HepG2 (cell line): Measurements from ENCODE around the gene FITM1. TPM values are rescaled to one million over a fixed set of nuclear protein-coding genes. Genes with fewer than 3 reads are reported as not detected.

ENCODE experiments used
- CHD2 ChIP-seq: IDR thresholded peaks from 2 replicates; pipeline ENCODE4 v1.6.1; 2011; ENCODE audit warnings: low read depth, low read length, improper control_type of control experiment
- EZH2 ChIP-seq: conservative IDR thresholded peaks from 2 replicates; pipeline ENCODE4 v1.6.1; 2012; ENCODE audit warnings: mild to moderate bottlenecking, low read depth, low read length, moderate library complexity
- GFI1 ChIP-seq: sonication (generic); formaldehyde crosslinking; IDR thresholded peaks from 2 replicates; pipeline ENCODE4 v1.5.0; 2020; ENCODE audit warnings: missing genetic modification reagents, mild to moderate bottlenecking, borderline replicate concordance
- HMG20A ChIP-seq: IDR thresholded peaks from 2 replicates; pipeline ENCODE4 v1.6.1; 2016; ENCODE audit warnings: borderline replicate concordance
- HNRNPL ChIP-seq: fragments of 200-400 bp; formaldehyde crosslinking; IDR thresholded peaks from 2 replicates; pipeline ENCODE4 v1.6.1; 2017; ENCODE audit warnings: mild to moderate bottlenecking, low read depth, low read length
- JARID2 ChIP-seq: sonication (generic); formaldehyde crosslinking; IDR thresholded peaks from 2 replicates; pipeline ENCODE4 v1.8.1; 2023; ENCODE audit warnings: missing genetic modification reagents, inconsistent platforms; ENCODE audit not compliant: insufficient replicate concordance
- MAX ChIP-seq: IDR thresholded peaks from 2 replicates; pipeline ENCODE4 v1.6.1; 2012; ENCODE audit warnings: inconsistent platforms
- MYNN ChIP-seq: sonication (generic); formaldehyde crosslinking; IDR thresholded peaks from 2 replicates; pipeline ENCODE4 v1.4.0; 2020; ENCODE audit warnings: mild to moderate bottlenecking, low read depth, missing genetic modification reagents
- NFE2 ChIP-seq: sonication (generic); formaldehyde crosslinking; IDR thresholded peaks from 2 replicates; pipeline ENCODE4 v1.4.0; 2020; ENCODE audit warnings: missing genetic modification reagents
- NR0B2 ChIP-seq: sonication (generic); formaldehyde crosslinking; IDR thresholded peaks from 2 replicates; pipeline ENCODE4 v1.4.0; 2020; ENCODE audit warnings: mild to moderate bottlenecking, missing genetic modification reagents
- RELA ChIP-seq: sonication (generic); formaldehyde crosslinking; IDR thresholded peaks from 2 replicates; pipeline ENCODE4 v1.4.0; 2020; ENCODE audit warnings: missing genetic modification reagents
- RFX3 ChIP-seq: IDR thresholded peaks from 2 replicates; pipeline ENCODE4 v1.6.1; 2016; ENCODE audit warnings: missing biosample characterization, missing genetic modification reagents
- SNAPC5 ChIP-seq: sonication (generic); formaldehyde crosslinking; IDR thresholded peaks from 2 replicates; pipeline ENCODE4 v1.8.1; 2023; ENCODE audit warnings: mild to moderate bottlenecking, missing genetic modification reagents, borderline replicate concordance
- SNRNP70 ChIP-seq: fragments of 200-400 bp; formaldehyde crosslinking; IDR thresholded peaks from 2 replicates; pipeline ENCODE4 v1.6.1; 2017; ENCODE audit warnings: mild to moderate bottlenecking, low read depth, low read length, moderate library complexity
- TBL1XR1 ChIP-seq: fragments of 150-350 bp; IDR thresholded peaks from 2 replicates; pipeline ENCODE4 v1.6.1; 2014; ENCODE audit warnings: borderline replicate concordance, low read length; ENCODE audit not compliant: partially characterized antibody
- TOE1 ChIP-seq: sonication (generic); formaldehyde crosslinking; IDR thresholded peaks from 2 replicates; pipeline ENCODE4 v1.4.0; 2020; ENCODE audit warnings: mild to moderate bottlenecking, missing genetic modification reagents
- ZBTB20 ChIP-seq: sonication (generic); formaldehyde crosslinking; IDR thresholded peaks from 2 replicates; pipeline ENCODE4 v1.8.1; 2023; ENCODE audit warnings: missing genetic modification reagents, low read depth, mild to moderate bottlenecking, borderline replicate concordance
- ZMAT3 ChIP-seq: sonication (generic); formaldehyde crosslinking; conservative IDR thresholded peaks from 2 replicates; pipeline ENCODE4 v1.7.0; 2021; ENCODE audit warnings: missing genetic modification reagents
- ZMYM2 ChIP-seq: sonication (generic); formaldehyde crosslinking; IDR thresholded peaks from 2 replicates; pipeline ENCODE4 v1.8.0; 2022; ENCODE audit warnings: mild to moderate bottlenecking, missing genetic modification reagents
- ZNF235 ChIP-seq: sonication (generic); formaldehyde crosslinking; IDR thresholded peaks from 2 replicates; pipeline ENCODE4 v1.8.1; 2023; ENCODE audit warnings: mild to moderate bottlenecking, missing genetic modification reagents, borderline replicate concordance
- ZNF44 ChIP-seq: sonication (generic); formaldehyde crosslinking; IDR thresholded peaks from 2 replicates; pipeline ENCODE4 v1.5.1; 2020; ENCODE audit warnings: mild to moderate bottlenecking, missing genetic modification reagents
- ZNF552 ChIP-seq: sonication (generic); formaldehyde crosslinking; IDR thresholded peaks from 2 replicates; pipeline ENCODE4 v1.9.0; 2022; ENCODE audit warnings: missing genetic modification reagents, mild to moderate bottlenecking, borderline replicate concordance
- ZNF577 ChIP-seq: sonication (generic); formaldehyde crosslinking; IDR thresholded peaks from 2 replicates; pipeline ENCODE4 v1.4.0; 2020; ENCODE audit warnings: mild to moderate bottlenecking, low read depth, missing genetic modification reagents, borderline replicate concordance
- ZNF616 ChIP-seq: sonication (generic); formaldehyde crosslinking; IDR thresholded peaks from 2 replicates; pipeline ENCODE4 v1.5.0; 2020; ENCODE audit warnings: low read depth, mild to moderate bottlenecking, missing genetic modification reagents
- ZNF660 ChIP-seq: sonication (generic); formaldehyde crosslinking; IDR thresholded peaks from 2 replicates; pipeline ENCODE4 v1.5.1; 2020; ENCODE audit warnings: mild to moderate bottlenecking, low read depth, missing genetic modification reagents, borderline replicate concordance
- ZNF703 ChIP-seq: sonication (generic); formaldehyde crosslinking; IDR thresholded peaks from 2 replicates; pipeline ENCODE4 v1.5.1; 2020; ENCODE audit warnings: missing genetic modification reagents, mild to moderate bottlenecking, moderate library complexity, borderline replicate concordance
- ZNF75D ChIP-seq: sonication (generic); formaldehyde crosslinking; IDR thresholded peaks from 2 replicates; pipeline ENCODE4 v1.8.1; 2023; ENCODE audit warnings: missing genetic modification reagents, mild to moderate bottlenecking, borderline replicate concordance
- ZNF879 ChIP-seq: sonication (generic); formaldehyde crosslinking; IDR thresholded peaks from 2 replicates; pipeline ENCODE4 v1.8.1; 2023; ENCODE audit warnings: missing genetic modification reagents
- ZSCAN21 ChIP-seq: sonication (generic); formaldehyde crosslinking; IDR thresholded peaks from 2 replicates; pipeline ENCODE4 v1.8.0; 2022; ENCODE audit warnings: mild to moderate bottlenecking, missing genetic modification reagents, moderate library complexity, borderline replicate concordance
- polyA plus RNA-seq, 8 experiments: library from polyadenylated mRNA; depleted of rRNA in 3 of 8; stranded (reverse) in 7 of 8; unstranded in 1 of 8; fragments of >200 nt; fragmentation: Illumina TruSeq in 4 of 8; extraction: Trizol in 4 of 8; gene quantifications; 2 replicates each; pipeline versions ENCODE4 v1.2.1 to v1.2.3, GENCODE V29; 2011 to 2016; ENCODE audit warnings: low read depth in 4 of 8, missing spikeins in 1 of 8, mixed read lengths in 1 of 8; ENCODE audit not compliant: insufficient read depth in 1 of 8
- total RNA-seq, 5 experiments: library from RNA; depleted of rRNA; stranded (reverse); fragments of >200 nt; fragmentation: Illumina TruSeq; extraction: Trizol; gene quantifications; 2 replicates each; pipeline ENCODE4 v1.2.3, GENCODE V29; 2016; ENCODE audit warnings: low read depth in 1 of 5

The FITM1 gene
- total and polyA plus RNA-seq, 2 of the 13 experiments (the other 11 are each of a cell fraction or from before 2014, with no cell fraction given) = 2.7 to 5.8 TPM

GRCh38 chr14:24095271-24096068, 35.0 kb upstream of the FITM1 start (continued):
- TF ChIP-seq ZNF235 (CRISPR knock-in tag) = peak; percentile 97; the same call in 1 of the 2 replicates
- TF ChIP-seq JARID2 = peak; percentile 20
- no peak for TF ChIP-seq GFI1 (CRISPR knock-in tag)
- peak; percentile 85 for TF ChIP-seq TBL1XR1
- peak; percentile 96 for TF ChIP-seq RELA (CRISPR knock-in tag)
- peak; percentile 98 for TF ChIP-seq TOE1 (CRISPR knock-in tag)
- TF ChIP-seq NFE2 (CRISPR knock-in tag) = no peak
- peak; percentile 80 for TF ChIP-seq HMG20A (CRISPR knock-in tag)
- TF ChIP-seq SNAPC5 = no peak; the same call in 1 of the 2 replicates
- TF ChIP-seq ZNF879 = peak; percentile 99
- TF ChIP-seq ZSCAN21 (CRISPR knock-in tag) = no peak
- TF ChIP-seq MAX = no peak
- 0 out of 2 replicates have a peak, but pooled peaks have one; percentile 21 for TF ChIP-seq HNRNPL
- peak; percentile 83; the same call in 1 of the 2 replicates for TF ChIP-seq ZNF616 (CRISPR knock-in tag)
- peak; percentile 95; the same call in 1 of the 2 replicates for TF ChIP-seq ZNF577 (CRISPR knock-in tag)
- TF ChIP-seq RFX3 (CRISPR knock-in tag) = peak; percentile 50
- peak; percentile 94 for TF ChIP-seq ZNF552 (CRISPR knock-in tag)
- no peak for TF ChIP-seq SNRNP70
- peak; percentile 39 for TF ChIP-seq CHD2
- no peak for TF ChIP-seq EZH2
- peak; percentile 99 for TF ChIP-seq ZBTB20 (CRISPR knock-in tag)
- peak; percentile 97 for TF ChIP-seq NR0B2 (CRISPR knock-in tag)
- TF ChIP-seq ZNF660 (CRISPR knock-in tag) = peak; percentile 86; the same call in 1 of the 2 replicates
- TF ChIP-seq ZNF703 = no peak
- TF ChIP-seq ZMYM2 (CRISPR knock-in tag) = peak; percentile 84; the same call in 1 of the 2 replicates
- TF ChIP-seq MYNN (CRISPR knock-in tag) = peak; percentile 93
- peak; percentile 99 for TF ChIP-seq ZMAT3 (CRISPR knock-in tag)
- TF ChIP-seq ZNF75D (CRISPR knock-in tag) = no peak
- peak; percentile 76 for TF ChIP-seq ZNF44 (CRISPR knock-in tag)
